H1 (cell line): Measurements from ENCODE around the gene EN1. TPM values are rescaled to one million over a fixed set of nuclear protein-coding genes. Genes with fewer than 3 reads are reported as not detected.

Experiments
- CTCF ChIA-PET: fragments of 300-600 bp; sonication (Branson Sonifier 250); formaldehyde crosslinking; loops from one replicate; lab custom pipeline; 2021; ENCODE audit not compliant: partially characterized antibody; lab: Charles Lee
- POLR2A ChIA-PET: fragments of 300-600 bp; sonication (Branson Sonifier 250); formaldehyde crosslinking; loops from one replicate; lab custom pipeline; 2021; ENCODE audit warnings: inconsistent platforms; ENCODE audit not compliant: partially characterized antibody; lab: Charles Lee
- DNase-seq, 2 experiments: peaks; one replicate each; pipeline versions ENCODE4 v3.0.0 to v3.0.0-alpha.2; 2010 to 2022; ENCODE audit warnings: low spot score in 2 of 2, low read depth in 1 of 2, mixed read lengths in 1 of 2
- FAIRE-seq: peaks from 2 replicates; lab custom pipeline; 2011; peaks lifted over from hg19 to GRCh38; lab: Jason Lieb, UNC
- H2AFZ ChIP-seq: 2 replicates; pipeline ENCODE4 v1.8.1; 2012; ENCODE audit warnings: low read length, inconsistent platforms
- H2AK5ac ChIP-seq: 2 replicates; pipeline ENCODE4 v1.6.1; 2013; ENCODE audit warnings: low read depth, low read length
- H2BK120ac ChIP-seq: replicated peaks from 2 replicates; pipeline ENCODE3; 2013; ENCODE audit warnings: low read depth, low read length, inconsistent platforms
- H2BK12ac ChIP-seq: 2 replicates; pipeline ENCODE4 v1.6.1; 2013; ENCODE audit warnings: low read depth, low read length
- H2BK15ac ChIP-seq: 2 replicates; pipeline ENCODE4 v1.6.1; 2013; ENCODE audit warnings: low read length
- H2BK20ac ChIP-seq: 2 replicates; pipeline ENCODE4 v1.6.1; 2013; ENCODE audit warnings: low read length
- H2BK5ac ChIP-seq: 2 replicates; pipeline ENCODE4 v1.6.1; 2013; ENCODE audit warnings: low read depth, low read length
- H3K14ac ChIP-seq: 2 replicates; pipeline ENCODE4 v1.6.1; 2013; ENCODE audit warnings: inconsistent platforms; ENCODE audit not compliant: insufficient read length
- H3K18ac ChIP-seq: 2 replicates; pipeline ENCODE4 v1.6.1; 2013; ENCODE audit warnings: low read length; ENCODE audit errors: extremely low read depth
- H3K23ac ChIP-seq: 2 replicates; pipeline ENCODE4 v1.6.1; 2013; ENCODE audit warnings: inconsistent platforms; ENCODE audit not compliant: insufficient read length
- H3K23me2 ChIP-seq: 2 replicates; pipeline ENCODE4 v1.6.1; 2013; ENCODE audit warnings: low read depth, low read length
- H3K27ac ChIP-seq: 2 replicates; pipeline ENCODE4 v1.6.1; 2011; ENCODE audit warnings: low read depth, low read length, inconsistent platforms
- H3K27me3 ChIP-seq, 4 experiments: replicated peaks in 1 of 4; 1 replicate in 1 of 4; 2 replicates in 3 of 4; pipeline versions ENCODE4 v1.6.1 to v1.8.1; 2011 to 2013; ENCODE audit warnings: low read length in 3 of 4, mild to moderate bottlenecking in 3 of 4, inconsistent platforms in 2 of 4, mixed read lengths in 2 of 4, moderate library complexity in 1 of 4; ENCODE audit not compliant: control insufficient read depth in 3 of 4, insufficient read depth in 3 of 4; ENCODE audit errors: extremely low read depth in 1 of 4
- H3K36me3 ChIP-seq, 4 experiments: 2 replicates each; pipeline versions ENCODE4 v1.6.1 to v1.8.1; 2011 to 2013; ENCODE audit warnings: mild to moderate bottlenecking in 4 of 4, low read length in 3 of 4, moderate library complexity in 2 of 4, control low read depth in 1 of 4, inconsistent platforms in 1 of 4; ENCODE audit not compliant: insufficient read depth in 4 of 4, control insufficient read depth in 2 of 4
- H3K4ac ChIP-seq: replicated peaks from 2 replicates; pipeline ENCODE3; 2013; ENCODE audit warnings: low read length, low read depth, mixed read lengths, inconsistent platforms; ENCODE audit not compliant: insufficient read length
- H3K4me1 ChIP-seq, 4 experiments: replicated peaks in 1 of 4; 1 replicate in 1 of 4; 2 replicates in 3 of 4; pipeline versions ENCODE4 v1.6.1 to v1.8.1; 2011 to 2013; ENCODE audit warnings: low read length in 3 of 4, inconsistent platforms in 2 of 4, mixed read lengths in 1 of 4; ENCODE audit not compliant: insufficient read depth in 4 of 4, control insufficient read depth in 3 of 4
- H3K4me2 ChIP-seq, 2 experiments: 2 replicates each; pipeline versions ENCODE4 v1.6.1 to v1.8.1; 2011 to 2013; ENCODE audit warnings: low read depth in 2 of 2, low read length in 2 of 2, control low read depth in 1 of 2, inconsistent platforms in 1 of 2, mild to moderate bottlenecking in 1 of 2; ENCODE audit not compliant: insufficient read depth in 1 of 2
- H3K4me3 ChIP-seq, 4 experiments: fragments of 200-600, 300-600 bp in 1 of 4; sonication (generic), shearing (Covaris generic), sonication (Bioruptor Twin) in 1 of 4; 2 replicates each; pipeline versions ENCODE4 v1.5.1 to v1.8.1; 2011 to 2016; ENCODE audit warnings: low read length in 4 of 4, low read depth in 3 of 4, control low read depth in 2 of 4, inconsistent platforms in 2 of 4, mild to moderate bottlenecking in 2 of 4, mixed read lengths in 1 of 4, moderate library complexity in 1 of 4; ENCODE audit not compliant: insufficient read depth in 2 of 4; ENCODE audit errors: extremely low read depth in 1 of 4
- H3K56ac ChIP-seq: replicated peaks from 2 replicates; pipeline ENCODE3; 2013; ENCODE audit warnings: low read depth, mild to moderate bottlenecking, mixed read lengths, low read length, inconsistent platforms; ENCODE audit not compliant: insufficient read length
- H3K79me1 ChIP-seq: 2 replicates; pipeline ENCODE4 v1.6.1; 2013; ENCODE audit warnings: low read depth, low read length, control low read depth
- H3K79me2 ChIP-seq, 2 experiments: 2 replicates each; pipeline versions ENCODE4 v1.6.1 to v1.8.1; 2012 to 2013; ENCODE audit warnings: low read length in 2 of 2, mild to moderate bottlenecking in 2 of 2, inconsistent platforms in 1 of 2; ENCODE audit not compliant: insufficient read depth in 2 of 2, control insufficient read depth in 1 of 2
- H3K9ac ChIP-seq, 4 experiments: replicated peaks in 1 of 4; 1 replicate in 1 of 4; 2 replicates in 3 of 4; pipeline versions ENCODE4 v1.6.1 to v1.8.1; 2011 to 2013; ENCODE audit warnings: low read depth in 3 of 4, low read length in 3 of 4, control low read depth in 2 of 4, mild to moderate bottlenecking in 2 of 4, moderate library complexity in 2 of 4, inconsistent platforms in 1 of 4; ENCODE audit errors: extremely low read depth in 1 of 4
- H3K9me3 ChIP-seq, 2 experiments: 2 replicates each; pipeline versions ENCODE4 v1.6.1 to v1.8.1; 2012 to 2013; ENCODE audit warnings: mild to moderate bottlenecking in 2 of 2, moderate library complexity in 2 of 2, control low read depth in 1 of 2, inconsistent platforms in 1 of 2, low read depth in 1 of 2, low read length in 1 of 2, mixed read lengths in 1 of 2; ENCODE audit not compliant: insufficient read depth in 2 of 2
- H4K20me1 ChIP-seq, 2 experiments: replicated peaks in 1 of 2; 2 replicates each; pipeline versions ENCODE3 to v1.8.1; 2011 to 2013; ENCODE audit warnings: inconsistent platforms in 2 of 2, low read length in 2 of 2, mild to moderate bottlenecking in 1 of 2; ENCODE audit not compliant: insufficient read depth in 2 of 2, control insufficient read depth in 1 of 2
- H4K5ac ChIP-seq: 2 replicates; pipeline ENCODE4 v1.6.1; 2013; ENCODE audit warnings: low read length, low read depth, mixed read lengths, inconsistent platforms; ENCODE audit not compliant: insufficient read length
- H4K8ac ChIP-seq: 2 replicates; pipeline ENCODE4 v1.8.0; 2013; ENCODE audit warnings: mild to moderate bottlenecking, moderate library complexity, low read length, inconsistent platforms; ENCODE audit not compliant: insufficient read depth; ENCODE audit errors: extremely low read depth
- H4K91ac ChIP-seq: replicated peaks from 2 replicates; pipeline ENCODE3; 2013; ENCODE audit warnings: low read length, mixed read lengths, inconsistent platforms; ENCODE audit not compliant: insufficient read length
- E2F6 ChIP-seq: IDR thresholded peaks from 2 replicates; pipeline ENCODE4 v1.6.1; 2012; ENCODE audit warnings: inconsistent platforms
- RNF2 ChIP-seq: fragments of 200-900, 300-1000 bp; sonication (generic); IDR thresholded peaks from 2 replicates; pipeline ENCODE4 v1.7.1; 2016; ENCODE audit warnings: borderline replicate concordance, low read depth, mild to moderate bottlenecking, antibody characterized with exemption, low read length; ENCODE audit not compliant: poor library complexity, severe bottlenecking; ENCODE audit errors: missing control alignments
- SAP30 ChIP-seq: fragments of 300-600 bp; sonication (generic); IDR thresholded peaks from 2 replicates; pipeline ENCODE4 v1.7.1; 2012; ENCODE audit warnings: low read length, moderate library complexity, mild to moderate bottlenecking, inconsistent platforms; ENCODE audit not compliant: insufficient read depth, insufficient replicate concordance
- SP1 ChIP-seq: IDR thresholded peaks from 2 replicates; pipeline ENCODE4 v1.6.1; 2011; ENCODE audit warnings: low read depth, low read length
- YY1 ChIP-seq: IDR thresholded peaks from 2 replicates; pipeline ENCODE4 v1.6.1; 2011; ENCODE audit warnings: low read depth, mild to moderate bottlenecking, low read length
- WGBS, 2 experiments: shearing (Covaris generic) in 1 of 2; methylation state at CpG; one replicate each; pipeline versions ENCODE4 v1.1.6 to v1.1.7; 2013 to 2015; ENCODE audit warnings: low lambda C conversion rate in 2 of 2, mixed read lengths in 2 of 2, inconsistent platforms in 1 of 2, low coverage in 1 of 2, missing lambda C conversion rate in 1 of 2; ENCODE audit not compliant: insufficient replicate concordance in 2 of 2, insufficient coverage in 1 of 2, insufficient read length in 1 of 2; ENCODE audit errors: extremely low coverage in 1 of 2, missing lambda C conversion rate in 1 of 2; 5-methylcytosine and 5-hydroxymethylcytosine counted together
- polyA plus RNA-seq, 7 experiments: library from polyadenylated mRNA; depleted of rRNA in 3 of 7; stranded (reverse) in 5 of 7; unstranded in 2 of 7; fragments of >200 nt in 5 of 7; fragments of 200-250 nt in 2 of 7; gene quantifications; 1 replicate in 5 of 7; 2 replicates in 1 of 7; 4 replicates in 1 of 7; pipeline versions ENCODE4 v1.2.1 to v1.2.3, GENCODE V29; 2011 to 2013; ENCODE audit warnings: missing spikeins in 2 of 7, mixed read lengths in 2 of 7
- total RNA-seq: library from RNA; stranded (reverse); fragmentation: NEBNext Ultra II Directional; extraction: Animal tissue kit (Norgen Biotek cat#: 25700); gene quantifications from 2 replicates; pipeline ENCODE4 v1.2.1, GENCODE V29; 2021
- TF ChIP-seq, protein P1 (sequence below): IDR thresholded peaks from 2 replicates; pipeline ENCODE4 v1.6.1; 2012; ENCODE audit warnings: inconsistent platforms

EN1 gene
- total and polyA plus RNA-seq, 2 of the 8 experiments (the other 6 are each of a cell fraction or from before 2014, with no cell fraction given): not detected

DNA sequence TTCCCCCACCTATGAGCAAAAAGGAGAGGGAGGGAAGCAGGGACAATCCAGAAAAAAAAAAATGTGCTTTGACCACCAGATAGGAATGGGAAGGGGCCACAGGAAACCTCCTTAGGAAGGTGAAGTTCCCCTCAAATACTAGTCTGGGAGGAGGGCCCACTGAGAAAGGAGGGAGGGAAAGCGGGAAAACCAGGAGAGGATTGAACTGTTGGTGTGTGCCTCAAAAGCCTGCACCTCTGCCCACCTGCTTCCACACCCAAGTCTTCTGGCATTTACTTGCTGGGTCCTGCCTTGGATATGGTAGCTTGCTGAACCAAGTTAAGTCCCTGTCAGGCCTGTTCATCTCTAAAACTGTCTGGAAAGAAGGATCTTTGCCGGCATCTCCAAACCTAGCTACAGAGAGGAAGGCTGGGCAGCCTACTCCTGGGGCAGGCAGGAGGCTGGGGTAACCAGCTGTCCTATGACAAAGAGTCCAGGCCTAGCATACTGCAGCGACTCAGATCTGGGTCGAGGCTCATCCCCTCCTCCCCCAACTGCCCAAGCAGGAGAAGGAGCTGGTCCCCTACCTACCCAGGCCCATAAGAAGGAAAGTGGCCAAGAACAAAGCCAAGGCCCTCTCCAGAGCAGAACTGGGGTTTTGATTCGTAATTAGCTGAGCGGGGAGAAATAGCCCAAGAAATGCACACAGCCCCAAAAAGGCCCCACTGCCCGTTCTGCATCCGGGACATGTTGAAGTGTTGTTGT, 3.0 kb downstream of the EN1 start:
- no peak for TF ChIP-seq YY1
- TF ChIP-seq RNF2: no peak
- TF ChIP-seq, protein P1, sequence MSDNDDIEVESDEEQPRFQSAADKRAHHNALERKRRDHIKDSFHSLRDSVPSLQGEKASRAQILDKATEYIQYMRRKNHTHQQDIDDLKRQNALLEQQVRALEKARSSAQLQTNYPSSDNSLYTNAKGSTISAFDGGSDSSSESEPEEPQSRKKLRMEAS: peak; percentile 63
- TF ChIP-seq E2F6: peak; percentile 81; the same call in 1 of the 2 replicates
- TF ChIP-seq SAP30: no peak
- TF ChIP-seq SP1: peak; percentile 85
- Histone ChIP-seq H4K91ac (no peak overlapping the region), H3K27ac (no peak overlapping the region), H3K79me2 (no peaks in the 10 kb centered on the region), H4K8ac (no peak overlapping the region), H2BK15ac (no peak overlapping the region), H3K4me2 (peak overlapping the region; percentile 50 to 90; a peak in 3 of 4 replicates), H3K56ac (no peak overlapping the region), H3K9ac (no peak overlapping the region), H3K18ac (peak overlapping the region; percentile 57; the same call in 1 of the 2 replicates), H3K4me1 (peaks cover 3 to 39% (median 30%) of the 10 kb centered on the region in 4 experiments), H3K23me2 (peaks cover 12% of the 10 kb centered on the region), H3K4me3 (peak overlapping the region in 1 of 4 experiments; percentile 56; a peak in 2 of 8 replicates), H2BK12ac (peak overlapping the region; percentile 68; the same call in 1 of the 2 replicates), H3K23ac (no peak overlapping the region), H2BK5ac (no peak overlapping the region), H3K36me3 (peaks cover 0 to 10% (median 0%) of the 10 kb centered on the region in 4 experiments; a peak in 1 of 8 replicates), H3K9me3 (no peaks in the 10 kb centered on the region), H2AK5ac (no peak overlapping the region), H3K14ac (no peak overlapping the region), H2BK20ac (0 out of 2 replicates have a peak overlapping the region, but pooled peaks have one; percentile 43), H4K5ac (no peak overlapping the region), H3K79me1 (no peaks in the 10 kb centered on the region), H3K4ac (no peak overlapping the region), H2AFZ (no peak overlapping the region), H4K20me1 (peaks cover 16 to 24% of the 10 kb centered on the region in 2 experiments), H3K27me3 (peaks cover 91 to 99% (median 95%) of the 10 kb centered on the region in 4 experiments), H2BK120ac (no peak overlapping the region)
- ChIA-PET POLR2A (interaction anchor here (1.1 to 1.9 kb wide), 5 partner anchors 8 to 77 kb away, joined by 3 to 10 read pairs (median 3); no protein-coding TSS in a partner anchor), CTCF (interaction anchor here (0.6 to 8.6 kb wide), 9 partner anchors 10 to 622 kb away, joined by 3 to 84 read pairs (median 4); no protein-coding TSS in a partner anchor)
- FAIRE-seq: peak; percentile 19
- 6% methylated on average over 6 of the region's 8 CpGs; no CpG with 5 or more reads in 1 of the 2 experiments for WGBS, 2 experiments
- DNase-seq: peak in 1 of 2 experiments; percentile 63
